NCI-H345 treated with DMSO at 0.1 percent for 48 hours (cell line): ENCODE data around the gene RNF145.
"Not testable (repeated sequence)": the region's sequence is repeated elsewhere in the genome, so short reads cannot be mapped to it uniquely, and the experiment has no call there.

ENCODE experiments used
- DNase-seq: peaks from one replicate; lab custom pipeline; 2025; ENCODE audit not compliant: unreplicated experiment; lab: John Stamatoyannopoulos, UW

RNF145 gene

GRCh38 chr5:159121061-159121460 is 88.3 kb downstream of the RNF145 start:
- DNase-seq, result no peak

- no peak for DNase-seq
Observed at GRCh38 chr5:159120446-159120845, 88.9 kb downstream of the RNF145 start.

GRCh38 chr5:159119842-159120241 is 89.5 kb downstream of the RNF145 start:
- DNase-seq, result not testable (repeated sequence)

- DNase-seq, result not testable (repeated sequence)
Observed at GRCh38 chr5:159118958-159119659, 90.2 kb downstream of the RNF145 start.

- no peak for DNase-seq
Observed at GRCh38 chr5:159113405-159113804, 95.9 kb downstream of the RNF145 start.

GRCh38 chr5:159112436-159112835 is 96.9 kb downstream of the RNF145 start:
- no peak for DNase-seq
